ENCODE measurements around the gene ARHGAP21. TPM values are rescaled to one million over a fixed set of nuclear protein-coding genes. Genes with fewer than 3 reads are reported as not detected.

ARHGAP21 gene
- total RNA-seq, 1 experiment from 2014 or later: 59.4 TPM

- no peak overlapping the region for H3K4ac ChIP-seq (ENCODE audit: low read depth, low read length)
- Mint-ChIP-seq H3K4me1 (peaks cover 12 to 17% of the 10 kb centered on the region in 2 experiments; a peak in 3 of 4 replicates), H3K36me3 (ENCODE audit: insufficient read depth in 1 of 3, low read depth in 3 of 3) (peaks cover 0 to 5% (median 0%) of the 10 kb centered on the region in 3 experiments; a peak in 2 of 7 replicates), H3K9me3 (peaks cover 0 to 3% of the 10 kb centered on the region in 2 experiments; a peak in 1 of 5 replicates), H3K4me3 (no peak overlapping the region), H3K27me3 (ENCODE audit: low read depth) (peaks cover 5% of the 10 kb centered on the region), H3K27ac (no peak overlapping the region; a peak in 1 of 7 replicates)
- no peak for DNase-seq
- H3K14ac ChIP-seq (ENCODE audit: insufficient read depth, low read length): no peak overlapping the region
- no peak overlapping the region for H3K56ac ChIP-seq (ENCODE audit: insufficient read length, low read depth, low read length)
- no peak overlapping the region for H2BK120ac ChIP-seq (ENCODE audit: low read depth, low read length, poor library complexity, severe bottlenecking)
- H4K8ac ChIP-seq (replicated peaks; ENCODE audit: insufficient read length, low read depth, low read length): no peak overlapping the region
- no peaks in the 10 kb centered on the region for H3K4me1 ChIP-seq (ENCODE audit: insufficient read depth, low read length)
- no peak overlapping the region for H4K5ac ChIP-seq (ENCODE audit: insufficient read length, low read depth, low read length)
- TF ChIP-seq CTCF (conservative IDR thresholded peaks at IDR 0.05): peak; percentile 35; the same call in 2 of the 3 replicates
- no peak overlapping the region for H2BK15ac ChIP-seq (ENCODE audit: low read depth, low read length)
- no peak overlapping the region for H3K9ac ChIP-seq (ENCODE audit: extremely low read depth, insufficient read length, low read length)
- no peaks in the 10 kb centered on the region for H3K27me3 ChIP-seq (ENCODE audit: insufficient read depth, low read length)
- H3K23ac ChIP-seq (ENCODE audit: insufficient read length, low read depth, low read length): no peak overlapping the region
- H4K20me1 ChIP-seq (ENCODE audit: control insufficient read depth, insufficient read depth, insufficient read length): no peaks in the 10 kb centered on the region
- no peaks in the 10 kb centered on the region for H3K79me2 ChIP-seq (ENCODE audit: insufficient read depth, low read length)
- H3K4me2 ChIP-seq (ENCODE audit: insufficient read depth, insufficient read length, low read length): no peak overlapping the region
- H3K27ac ChIP-seq (ENCODE audit: insufficient read length, low read depth, low read length): no peak overlapping the region
- H3K23me2 ChIP-seq (ENCODE audit: insufficient read length, low read depth, low read length, poor library complexity, severe bottlenecking): no peaks in the 10 kb centered on the region
- H2BK12ac ChIP-seq (ENCODE audit: insufficient read length, low read depth, low read length): no peak overlapping the region
- H4K91ac ChIP-seq (ENCODE audit: insufficient read length, low read depth, low read length): no peak overlapping the region
- H2AFZ ChIP-seq (ENCODE audit: low read length): no peak overlapping the region
- no peak overlapping the region for H3T11ph ChIP-seq (ENCODE audit: low read length)
- no CpG with 5 or more reads among the region's 3 CpGs for WGBS (ENCODE audit: extremely low coverage, insufficient read length, low lambda C conversion rate)
- H2AK5ac ChIP-seq (ENCODE audit: insufficient read length, low read length): no peak overlapping the region
- H3K18ac ChIP-seq (ENCODE audit: insufficient read length, low read depth, low read length): no peak overlapping the region
- H3K79me1 ChIP-seq (ENCODE audit: insufficient read depth, low read depth, low read length, poor library complexity, severe bottlenecking): no peaks in the 10 kb centered on the region
- H2BK20ac ChIP-seq (ENCODE audit: low read depth, low read length, poor library complexity, severe bottlenecking): no peak overlapping the region
- no peaks in the 10 kb centered on the region for H3K9me3 ChIP-seq (ENCODE audit: control insufficient read depth, low read depth, low read length)
- no peak overlapping the region for H2BK5ac ChIP-seq (ENCODE audit: insufficient read length, low read length)
Observed at GRCh38 chr10:24574578-24575155, 149.0 kb downstream of the ARHGAP21 start.

Data from H9 (cell line).